A549 (cell line): ENCODE results near the gene NEURL1. TPM values are rescaled to one million over a fixed set of nuclear protein-coding genes. Genes with fewer than 3 reads are reported as not detected.

Experiments
- ATAC-seq, 2 experiments: fragments of 200-7000 bp in 1 of 2; fragments of >200 bp in 1 of 2; cut with Nextera tagmentation in 1 of 2; cut with Tn5 transposase in 1 of 2; 3 replicates each; pipeline versions ENCODE4 v1.8.0 to v1.9.1; 2018 to 2020; ENCODE audit warnings: mild to moderate bottlenecking in 1 of 2, moderate library complexity in 1 of 2
- CTCF ChIA-PET: fragments of 300-600 bp; sonication (Branson Sonifier 250); formaldehyde crosslinking; extraction: SDS; loops from one replicate; lab custom pipeline; 2021; ENCODE audit warnings: antibody characterized with exemption, inconsistent platforms; lab: Yijun Ruan, JAX
- POLR2A ChIA-PET: fragments of 350-600 bp; formaldehyde crosslinking; extraction: SDS; loops from one replicate; lab custom pipeline; 2021; ENCODE audit warnings: antibody characterized with exemption, inconsistent platforms; lab: Yijun Ruan, JAX
- DNase-seq, 2 experiments: peaks; one replicate each; pipeline versions ENCODE4 v3.0.0 to v3.0.0-alpha.2; 2011 to 2016; ENCODE audit warnings: low read depth in 1 of 2, low spot score in 1 of 2
- FAIRE-seq: peaks from 2 replicates; lab custom pipeline; 2011; peaks lifted over from hg19 to GRCh38; lab: Jason Lieb, UNC
- H3K27ac ChIP-seq, 2 experiments: fragments of >200 bp; sonication (Bioruptor Twin); formaldehyde crosslinking; 3 replicates each; pipeline ENCODE4 v1.5.1; 2016 to 2017
- H3K4me1 ChIP-seq: fragments of >200 bp; sonication (Bioruptor Twin); formaldehyde crosslinking; 3 replicates; pipeline ENCODE4 v1.6.1; 2016
- H3K4me2 ChIP-seq: fragments of >200 bp; sonication (Bioruptor Twin); formaldehyde crosslinking; 3 replicates; pipeline ENCODE4 v1.6.1; 2016
- H3K4me3 ChIP-seq: fragments of >200 bp; sonication (Bioruptor Twin); formaldehyde crosslinking; 3 replicates; pipeline ENCODE4 v1.5.1; 2016
- H3K9me3 ChIP-seq: fragments of >200 bp; sonication (Bioruptor Twin); formaldehyde crosslinking; 3 replicates; pipeline ENCODE4 v1.6.1; 2016
- CBX8 ChIP-seq: fragments of 200-600 bp; sonication (generic); IDR thresholded peaks from 2 replicates; pipeline ENCODE4 v1.6.1; 2016
- CEBPB ChIP-seq, 2 experiments: fragments of >200 bp in 1 of 2; sonication (Bioruptor Twin) in 1 of 2; formaldehyde crosslinking in 1 of 2; IDR thresholded peaks; 2 replicates each; pipeline ENCODE4 v1.6.1; 2012 to 2016
- EHF ChIP-seq: fragments of 250-450 bp; sonication (Bioruptor Pico); IDR thresholded peaks from 2 replicates; pipeline ENCODE4 v1.5.0; 2020; ENCODE audit warnings: mild to moderate bottlenecking
- ELK1 ChIP-seq: fragments of 150-350 bp; IDR thresholded peaks from 2 replicates; pipeline ENCODE4 v1.6.1; 2014; ENCODE audit warnings: low read depth, mild to moderate bottlenecking, low read length
- EP300 ChIP-seq, 2 experiments: fragments of >200 bp; sonication (Bioruptor Twin); formaldehyde crosslinking; IDR thresholded peaks; 2 replicates in 1 of 2; 3 replicates in 1 of 2; pipeline ENCODE4 v1.6.1; 2016 to 2017
- FOSB ChIP-seq: fragments of 250-450 bp; sonication (Bioruptor Pico); IDR thresholded peaks from 2 replicates; pipeline ENCODE4 v1.5.0; 2020; ENCODE audit warnings: mild to moderate bottlenecking, moderate library complexity
- FOSL2 ChIP-seq, 2 experiments: fragments of 450-650 bp in 1 of 2; fragments of >200 bp in 1 of 2; sonication (Bioruptor Twin) in 1 of 2; formaldehyde crosslinking; IDR thresholded peaks; 2 replicates each; pipeline versions ENCODE4 v1.5.0 to v1.6.1; 2016 to 2020; ENCODE audit warnings: mild to moderate bottlenecking in 1 of 2, moderate library complexity in 1 of 2
- KDM1A ChIP-seq: fragments of 200-600 bp; sonication (generic); IDR thresholded peaks from 2 replicates; pipeline ENCODE4 v1.6.1; 2016; ENCODE audit warnings: low read depth, mild to moderate bottlenecking
- KDM5A ChIP-seq: fragments of 200-600 bp; sonication (generic); IDR thresholded peaks from 2 replicates; pipeline ENCODE4 v1.6.1; 2016; ENCODE audit warnings: antibody characterized with exemption, mild to moderate bottlenecking
- MAX ChIP-seq: IDR thresholded peaks from 2 replicates; pipeline ENCODE4 v1.6.1; 2012
- NFE2L2 ChIP-seq: fragments of 150-350 bp; conservative IDR thresholded peaks from 2 replicates; pipeline ENCODE4 v1.6.1; 2014; ENCODE audit warnings: low read length
- NPAS2 ChIP-seq: fragments of 250-450 bp; sonication (Bioruptor Pico); IDR thresholded peaks from 2 replicates; pipeline ENCODE4 v1.8.0; 2022; ENCODE audit warnings: mild to moderate bottlenecking, moderate library complexity, borderline replicate concordance
- POLR2A ChIP-seq: IDR thresholded peaks from 2 replicates; pipeline ENCODE4 v1.6.1; 2012; ENCODE audit warnings: mild to moderate bottlenecking, low read length
- RAD21 ChIP-seq, 2 experiments: fragments of >200 bp in 1 of 2; sonication (Bioruptor Twin) in 1 of 2; formaldehyde crosslinking in 1 of 2; IDR thresholded peaks in 1 of 2; conservative IDR thresholded peaks in 1 of 2; 2 replicates in 1 of 2; 3 replicates in 1 of 2; pipeline ENCODE4 v1.6.1; 2012 to 2018; ENCODE audit warnings: inconsistent platforms in 1 of 2
- SMC3 ChIP-seq: fragments of >200 bp; sonication (Bioruptor Twin); formaldehyde crosslinking; IDR thresholded peaks from 3 replicates; pipeline ENCODE4 v1.6.1; 2018; ENCODE audit warnings: inconsistent platforms
- TP53 ChIP-seq: fragments of 250-450 bp; sonication (Bioruptor Pico); IDR thresholded peaks from 2 replicates; pipeline ENCODE4 v1.5.0; 2021; ENCODE audit warnings: mild to moderate bottlenecking, moderate library complexity
- USF2 ChIP-seq: fragments of 450-650 bp; IDR thresholded peaks from 2 replicates; pipeline ENCODE4 v1.6.1; 2014; ENCODE audit warnings: antibody characterized with exemption
- ZFP36 ChIP-seq: fragments of 450-650 bp; IDR thresholded peaks from 2 replicates; pipeline ENCODE4 v1.6.1; 2014; ENCODE audit warnings: borderline replicate concordance; ENCODE audit not compliant: partially characterized antibody
- ZNF302 ChIP-seq: fragments of 250-450 bp; sonication (Bioruptor Pico); IDR thresholded peaks from 2 replicates; pipeline ENCODE4 v1.9.0; 2021; ENCODE audit warnings: inconsistent platforms, mild to moderate bottlenecking, moderate library complexity
- ZSCAN20 ChIP-seq: fragments of 250-450 bp; sonication (Bioruptor Pico); IDR thresholded peaks from 2 replicates; pipeline ENCODE4 v1.8.0; 2022; ENCODE audit warnings: mild to moderate bottlenecking, moderate library complexity
- WGBS: methylation state at CpG from one replicate; pipeline ENCODE4 v1.1.6; 2017; ENCODE audit errors: missing lambda C conversion rate; 5-methylcytosine and 5-hydroxymethylcytosine counted together
- polyA plus RNA-seq, 4 experiments: library from polyadenylated mRNA; depleted of rRNA in 3 of 4; stranded (reverse); fragments of >200 nt; fragmentation: RNase III in 1 of 4; extraction: RNeasy Plus Mini Kit Qiagen cat#74134 plus additional on column Dnase treatment in 1 of 4; gene quantifications; 2 replicates in 3 of 4; 3 replicates in 1 of 4; pipeline ENCODE4 v1.2.3, GENCODE V29; 2011 to 2017
- TF ChIP-seq, protein P1 (sequence below): fragments of 250-450 bp; sonication (Bioruptor Pico); IDR thresholded peaks from 2 replicates; pipeline ENCODE4 v1.5.0; 2021; ENCODE audit warnings: mild to moderate bottlenecking, moderate library complexity, borderline replicate concordance
- TF ChIP-seq, protein P2 (sequence below): fragments of >200 bp; sonication (Bioruptor Twin); formaldehyde crosslinking; IDR thresholded peaks from 3 replicates; pipeline ENCODE4 v1.5.1; 2016
- TF ChIP-seq, protein P3 (sequence below): IDR thresholded peaks from 2 replicates; pipeline ENCODE4 v1.6.1; 2012

Gene NEURL1
- polyA plus RNA-seq, 2 of the 4 experiments (the other 2 are of a cell fraction), result 0.06 to 0.37 TPM

GRCh38 chr10:103490986-103491314, 2.6 kb upstream of the NEURL1 start:
- ChIA-PET POLR2A (no interaction called here), CTCF (interaction anchor here (0.7 to 4.0 kb wide), 9 partner anchors 8 to 102 kb away, joined by 3 to 17 read pairs (median 3); no protein-coding TSS in a partner anchor)
- H3K4me1 ChIP-seq, result peaks cover 13% of the 10 kb centered on the region
- no peak for FAIRE-seq
- H3K4me3 ChIP-seq, result no peak overlapping the region
- 90% methylated on average over 1 of the region's 1 CpG for whole genome bisulfite sequencing
- no peak for DNase-seq
- ATAC-seq, result peak; percentile 9 to 13; a peak in 3 of 6 replicates
- TF ChIP-seq KDM1A (no peak), RAD21 (conservative IDR thresholded peaks at IDR 0.05 in 1 of 2, IDR thresholded peaks at IDR 0.05 in 1 of 2) (no peak), NPAS2 (CRISPR knock-in tag) (no peak), ZSCAN20 (CRISPR knock-in tag) (no peak), POLR2A (no peak), TP53 (CRISPR knock-in tag) (no peak), NFE2L2 (no peak), FOSL2 (IDR thresholded peaks at IDR 0.05) (no peak), FOSL2 (CRISPR knock-in tag; IDR thresholded peaks at IDR 0.05) (no peak), CBX8 (no peak), EHF (no peak), SMC3 (no peak), ZFP36 (no peak), EP300 (IDR thresholded peaks at IDR 0.05) (no peak), KDM5A (no peak), FOSB (no peak), ELK1 (no peak)
- TF ChIP-seq, protein P1, sequence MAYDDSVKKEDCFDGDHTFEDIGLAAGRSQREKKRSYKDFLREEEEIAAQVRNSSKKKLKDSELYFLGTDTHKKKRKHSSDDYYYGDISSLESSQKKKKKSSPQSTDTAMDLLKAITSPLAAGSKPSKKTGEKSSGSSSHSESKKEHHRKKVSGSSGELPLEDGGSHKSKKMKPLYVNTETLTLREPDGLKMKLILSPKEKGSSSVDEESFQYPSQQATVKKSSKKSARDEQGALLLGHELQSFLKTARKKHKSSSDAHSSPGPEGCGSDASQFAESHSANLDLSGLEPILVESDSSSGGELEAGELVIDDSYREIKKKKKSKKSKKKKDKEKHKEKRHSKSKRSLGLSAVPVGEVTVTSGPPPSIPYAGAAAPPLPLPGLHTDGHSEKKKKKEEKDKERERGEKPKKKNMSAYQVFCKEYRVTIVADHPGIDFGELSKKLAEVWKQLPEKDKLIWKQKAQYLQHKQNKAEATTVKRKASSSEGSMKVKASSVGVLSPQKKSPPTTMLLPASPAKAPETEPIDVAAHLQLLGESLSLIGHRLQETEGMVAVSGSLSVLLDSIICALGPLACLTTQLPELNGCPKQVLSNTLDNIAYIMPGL (CRISPR knock-in tag), result no peak
- TF ChIP-seq, protein P2, sequence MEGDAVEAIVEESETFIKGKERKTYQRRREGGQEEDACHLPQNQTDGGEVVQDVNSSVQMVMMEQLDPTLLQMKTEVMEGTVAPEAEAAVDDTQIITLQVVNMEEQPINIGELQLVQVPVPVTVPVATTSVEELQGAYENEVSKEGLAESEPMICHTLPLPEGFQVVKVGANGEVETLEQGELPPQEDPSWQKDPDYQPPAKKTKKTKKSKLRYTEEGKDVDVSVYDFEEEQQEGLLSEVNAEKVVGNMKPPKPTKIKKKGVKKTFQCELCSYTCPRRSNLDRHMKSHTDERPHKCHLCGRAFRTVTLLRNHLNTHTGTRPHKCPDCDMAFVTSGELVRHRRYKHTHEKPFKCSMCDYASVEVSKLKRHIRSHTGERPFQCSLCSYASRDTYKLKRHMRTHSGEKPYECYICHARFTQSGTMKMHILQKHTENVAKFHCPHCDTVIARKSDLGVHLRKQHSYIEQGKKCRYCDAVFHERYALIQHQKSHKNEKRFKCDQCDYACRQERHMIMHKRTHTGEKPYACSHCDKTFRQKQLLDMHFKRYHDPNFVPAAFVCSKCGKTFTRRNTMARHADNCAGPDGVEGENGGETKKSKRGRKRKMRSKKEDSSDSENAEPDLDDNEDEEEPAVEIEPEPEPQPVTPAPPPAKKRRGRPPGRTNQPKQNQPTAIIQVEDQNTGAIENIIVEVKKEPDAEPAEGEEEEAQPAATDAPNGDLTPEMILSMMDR, result no peak
- TF ChIP-seq, protein P3, sequence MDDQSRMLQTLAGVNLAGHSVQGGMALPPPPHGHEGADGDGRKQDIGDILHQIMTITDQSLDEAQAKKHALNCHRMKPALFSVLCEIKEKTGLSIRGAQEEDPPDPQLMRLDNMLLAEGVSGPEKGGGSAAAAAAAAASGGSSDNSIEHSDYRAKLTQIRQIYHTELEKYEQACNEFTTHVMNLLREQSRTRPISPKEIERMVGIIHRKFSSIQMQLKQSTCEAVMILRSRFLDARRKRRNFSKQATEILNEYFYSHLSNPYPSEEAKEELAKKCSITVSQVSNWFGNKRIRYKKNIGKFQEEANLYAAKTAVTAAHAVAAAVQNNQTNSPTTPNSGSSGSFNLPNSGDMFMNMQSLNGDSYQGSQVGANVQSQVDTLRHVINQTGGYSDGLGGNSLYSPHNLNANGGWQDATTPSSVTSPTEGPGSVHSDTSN, result no peak
- no peak overlapping the region for H3K4me2 ChIP-seq
- no peaks in the 10 kb centered on the region for H3K9me3 ChIP-seq
- no peak overlapping the region for H3K27ac ChIP-seq

DNA sequence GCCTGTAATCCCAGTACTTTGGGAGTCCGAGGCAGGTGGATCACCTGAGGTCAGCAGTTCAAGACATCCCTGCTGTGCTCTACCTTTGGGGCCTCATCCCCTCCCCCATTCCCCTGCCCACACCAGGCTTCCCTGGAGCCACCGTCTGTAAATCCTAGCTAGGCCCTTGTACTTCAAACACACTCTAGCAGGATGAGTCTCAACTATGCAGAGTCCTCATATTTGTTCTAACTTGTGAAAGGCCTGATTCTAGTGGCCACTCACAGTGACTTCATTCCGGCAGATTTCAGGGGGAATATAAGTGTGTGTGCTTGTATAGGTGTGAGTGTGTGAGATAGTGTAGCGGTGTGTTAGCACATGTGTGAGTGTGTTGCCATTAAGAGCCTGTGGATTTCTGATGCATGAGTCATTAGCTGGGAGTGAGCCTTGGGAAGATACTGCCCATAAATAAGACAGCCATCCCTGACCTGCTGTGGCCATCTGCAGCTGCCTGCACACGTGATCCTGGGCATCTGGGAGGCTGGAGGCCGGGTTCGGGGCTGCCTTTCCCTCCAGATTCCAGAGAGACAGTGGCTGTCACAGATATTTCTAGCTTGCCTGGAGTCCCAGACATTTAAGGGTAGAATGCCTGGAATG, 1.7 kb upstream of the NEURL1 start:
- CTCF ChIA-PET, result interaction anchor here (0.9 to 4.0 kb wide), 11 partner anchors 9 to 194 kb away, joined by 3 to 17 read pairs (median 4); no protein-coding TSS in a partner anchor
- WGBS, result 54% methylated on average over 7 of the region's 7 CpGs

More for the DNA sequence above, 1.7 kb upstream of the NEURL1 start:
- FAIRE-seq, result no peak
- no peak for TF ChIP-seq ZNF302 (CRISPR knock-in tag)
- TF ChIP-seq USF2, result peak; percentile 59
- TF ChIP-seq CEBPB (IDR thresholded peaks at IDR 0.05), result no peak
- peak; percentile 57 for TF ChIP-seq FOSL2 (IDR thresholded peaks at IDR 0.05)
- TF ChIP-seq FOSL2 (CRISPR knock-in tag; IDR thresholded peaks at IDR 0.05), result peak; percentile 61
- peak; percentile 32 for TF ChIP-seq MAX
- POLR2A ChIA-PET, result no interaction called here
- peak; percentile 69 to 74 for ATAC-seq
- DNase-seq, result peak; percentile 68 to 77
- Histone ChIP-seq H3K27ac (no peak overlapping the region), H3K9me3 (no peaks in the 10 kb centered on the region), H3K4me3 (no peak overlapping the region), H3K4me2 (peak overlapping the region; percentile 35; the same call in 2 of the 3 replicates), H3K4me1 (peaks cover 13% of the 10 kb centered on the region)
